ENCODE measurements around the gene KLF17. TPM values are rescaled to one million over a fixed set of nuclear protein-coding genes. Genes with fewer than 3 reads are reported as not detected.

The KLF17 gene
- polyA plus RNA-seq, 1 donor (not counting 4 experiments of a cell fraction or from before 2014, with no cell fraction given): not detected

DNA sequence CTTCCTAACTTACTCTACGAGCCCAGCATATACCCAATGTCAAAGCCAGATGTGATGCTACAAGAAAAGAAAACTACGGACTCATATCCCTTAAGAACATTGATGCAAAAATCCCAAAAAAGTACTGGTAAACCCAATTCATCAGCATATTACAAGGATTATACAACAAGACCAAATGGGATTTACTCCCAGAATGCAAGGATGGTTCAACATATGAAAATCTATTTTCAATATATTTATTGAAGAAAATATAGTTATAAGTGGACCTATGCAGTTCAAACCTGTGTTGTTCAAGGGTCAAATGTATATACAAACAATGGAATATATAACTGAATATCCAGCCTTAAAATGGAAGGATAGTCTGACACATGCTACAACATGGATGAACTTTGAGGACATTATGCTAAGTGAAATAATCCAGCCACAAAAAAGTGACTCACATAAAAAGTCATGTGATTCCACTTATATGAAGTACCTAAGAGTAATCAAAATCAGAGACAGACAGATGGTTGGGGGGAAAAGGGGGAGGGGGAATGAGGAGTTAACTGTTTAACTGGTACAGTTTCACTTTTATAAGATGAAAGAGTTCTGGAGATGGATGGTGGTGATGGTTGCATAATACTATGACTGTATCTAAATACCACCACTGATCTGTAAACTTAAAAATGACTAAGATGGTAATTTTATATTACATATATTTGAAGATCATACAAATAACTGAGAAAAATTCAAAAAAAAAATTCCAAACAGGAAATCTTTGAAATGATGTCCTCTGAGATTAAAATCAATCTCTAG is 26.5 kb downstream of the KLF17 start:
- no peaks in the 10 kb centered on the region for H3K9me1 ChIP-seq (ENCODE audit: control insufficient read depth, extremely low read depth, insufficient read depth, low read length)
- no peak overlapping the region for H2AFZ ChIP-seq (ENCODE audit: control insufficient read depth, low read length)
- no peaks in the 10 kb centered on the region for H4K20me1 ChIP-seq (ENCODE audit: control insufficient read depth, extremely low read depth, insufficient read depth, low read length)
- no peaks in the 10 kb centered on the region for H3K4me1 ChIP-seq (ENCODE audit: control insufficient read depth, extremely low read depth, insufficient read depth, low read length)
- H3K9me3 ChIP-seq (ENCODE audit: control insufficient read depth, low read depth, low read length): no peaks in the 10 kb centered on the region
- dilution Hi-C loops (cut with MboI; ENCODE audit: extremely low pct_ligation_motif_present, low sequenced_read_pairs): no loop called here
- H3K36me3 ChIP-seq (ENCODE audit: control insufficient read depth in 2 of 2, extremely low read depth in 1 of 2, insufficient read depth in 2 of 2, low read length in 2 of 2): no peaks in the 10 kb centered on the region
- H3K27ac ChIP-seq (ENCODE audit: control insufficient read depth, insufficient read depth, low read length): no peak overlapping the region
- no peak overlapping the region for H3K4me2 ChIP-seq (ENCODE audit: control insufficient read depth, extremely low read depth, insufficient read depth, low read depth, low read length)
- FAIRE-seq: no peak
- no peak for DNase-seq (ENCODE audit: low read depth, low spot score)
- no peak overlapping the region for H3K9ac ChIP-seq (ENCODE audit: control insufficient read depth, extremely low read depth, insufficient read depth, low read length)
- H3K79me2 ChIP-seq (ENCODE audit: control insufficient read depth, insufficient read depth, low read length): no peaks in the 10 kb centered on the region
- H3K27me3 ChIP-seq (ENCODE audit: control insufficient read depth, extremely low read depth, insufficient read depth, low read length): no peaks in the 10 kb centered on the region
- no peak for TF ChIP-seq EZH2 (IDR thresholded peaks at IDR 0.05; ENCODE audit: low read length)
- TF ChIP-seq, protein P1, sequence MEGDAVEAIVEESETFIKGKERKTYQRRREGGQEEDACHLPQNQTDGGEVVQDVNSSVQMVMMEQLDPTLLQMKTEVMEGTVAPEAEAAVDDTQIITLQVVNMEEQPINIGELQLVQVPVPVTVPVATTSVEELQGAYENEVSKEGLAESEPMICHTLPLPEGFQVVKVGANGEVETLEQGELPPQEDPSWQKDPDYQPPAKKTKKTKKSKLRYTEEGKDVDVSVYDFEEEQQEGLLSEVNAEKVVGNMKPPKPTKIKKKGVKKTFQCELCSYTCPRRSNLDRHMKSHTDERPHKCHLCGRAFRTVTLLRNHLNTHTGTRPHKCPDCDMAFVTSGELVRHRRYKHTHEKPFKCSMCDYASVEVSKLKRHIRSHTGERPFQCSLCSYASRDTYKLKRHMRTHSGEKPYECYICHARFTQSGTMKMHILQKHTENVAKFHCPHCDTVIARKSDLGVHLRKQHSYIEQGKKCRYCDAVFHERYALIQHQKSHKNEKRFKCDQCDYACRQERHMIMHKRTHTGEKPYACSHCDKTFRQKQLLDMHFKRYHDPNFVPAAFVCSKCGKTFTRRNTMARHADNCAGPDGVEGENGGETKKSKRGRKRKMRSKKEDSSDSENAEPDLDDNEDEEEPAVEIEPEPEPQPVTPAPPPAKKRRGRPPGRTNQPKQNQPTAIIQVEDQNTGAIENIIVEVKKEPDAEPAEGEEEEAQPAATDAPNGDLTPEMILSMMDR (optimal IDR thresholded peaks at IDR 0.05 in 1 of 3, IDR thresholded peaks at IDR 0.05 in 1 of 3, conservative IDR thresholded peaks at IDR 0.05 in 1 of 3; ENCODE audit: extremely low read depth in 1 of 3, insufficient read depth in 2 of 3, low read length in 3 of 3): no peak
- H3K4me3 ChIP-seq (ENCODE audit: control insufficient read depth in 2 of 3, extremely low read depth in 1 of 3, insufficient read depth in 2 of 3, low read depth in 1 of 3, low read length in 3 of 3): no peak overlapping the region

DNA sequence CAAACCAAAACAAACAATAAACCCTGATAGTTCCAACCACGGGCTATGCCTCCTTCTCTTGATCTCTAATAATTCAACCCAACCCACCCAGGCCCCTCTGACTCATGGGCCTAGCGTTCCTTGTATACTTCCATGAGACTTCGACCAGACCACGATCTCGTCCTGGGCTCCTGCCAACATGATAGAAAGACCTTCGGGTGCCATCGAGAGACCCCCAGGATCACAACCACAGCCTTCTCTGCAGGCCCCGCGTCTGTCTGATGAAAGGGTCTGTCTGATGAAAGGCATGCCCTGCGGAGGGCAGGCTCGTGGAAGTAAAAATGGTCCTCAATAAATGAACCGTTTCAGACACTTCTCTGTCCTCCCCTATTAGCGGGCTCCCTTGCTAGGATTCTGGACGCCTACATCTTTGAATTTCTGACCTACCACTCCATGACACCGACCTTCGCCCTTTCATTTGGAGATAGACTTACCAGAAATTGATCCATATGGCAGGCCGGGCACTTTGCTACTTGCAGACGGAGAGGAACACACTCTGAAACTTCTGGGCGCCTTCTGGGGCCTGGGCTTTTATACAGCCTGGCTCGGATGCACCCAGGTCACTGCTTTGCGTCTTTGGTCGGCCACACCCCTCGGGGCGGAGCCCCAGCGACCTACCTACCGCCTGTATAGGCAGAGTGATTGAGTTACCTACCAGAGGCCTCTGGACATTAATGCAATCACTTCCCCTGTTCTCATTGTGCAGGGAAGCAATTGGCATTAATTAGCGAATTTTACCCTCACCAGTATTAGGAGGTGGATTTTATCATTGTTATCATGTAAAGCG is 28.1 kb downstream of the KLF17 start:
- Histone ChIP-seq H3K4me2 (ENCODE audit: control insufficient read depth, extremely low read depth, insufficient read depth, low read depth, low read length) (no peak overlapping the region), H3K36me3 (ENCODE audit: control insufficient read depth in 2 of 2, extremely low read depth in 1 of 2, insufficient read depth in 2 of 2, low read length in 2 of 2) (no peaks in the 10 kb centered on the region), H3K4me3 (ENCODE audit: control insufficient read depth in 2 of 3, extremely low read depth in 1 of 3, insufficient read depth in 2 of 3, low read depth in 1 of 3, low read length in 3 of 3) (no peak overlapping the region), H3K9me1 (ENCODE audit: control insufficient read depth, extremely low read depth, insufficient read depth, low read length) (no peaks in the 10 kb centered on the region), H3K79me2 (ENCODE audit: control insufficient read depth, insufficient read depth, low read length) (no peaks in the 10 kb centered on the region), H3K9me3 (ENCODE audit: control insufficient read depth, low read depth, low read length) (no peaks in the 10 kb centered on the region), H3K4me1 (ENCODE audit: control insufficient read depth, extremely low read depth, insufficient read depth, low read length) (no peaks in the 10 kb centered on the region), H4K20me1 (ENCODE audit: control insufficient read depth, extremely low read depth, insufficient read depth, low read length) (no peaks in the 10 kb centered on the region), H3K9ac (ENCODE audit: control insufficient read depth, extremely low read depth, insufficient read depth, low read length) (no peak overlapping the region), H3K27me3 (ENCODE audit: control insufficient read depth, extremely low read depth, insufficient read depth, low read length) (peaks cover 5% of the 10 kb centered on the region), H2AFZ (ENCODE audit: control insufficient read depth, low read length) (no peak overlapping the region), H3K27ac (ENCODE audit: control insufficient read depth, insufficient read depth, low read length) (no peak overlapping the region)
- DNase-seq (ENCODE audit: low read depth, low spot score) (no peak), FAIRE-seq (no peak)
- dilution Hi-C loops (cut with MboI; ENCODE audit: extremely low pct_ligation_motif_present, low sequenced_read_pairs): no loop called here
- no peak for TF ChIP-seq EZH2 (IDR thresholded peaks at IDR 0.05; ENCODE audit: low read length)
- TF ChIP-seq, protein P1 (optimal IDR thresholded peaks at IDR 0.05 in 1 of 3, IDR thresholded peaks at IDR 0.05 in 1 of 3, conservative IDR thresholded peaks at IDR 0.05 in 1 of 3; ENCODE audit: extremely low read depth in 1 of 3, insufficient read depth in 2 of 3, low read length in 3 of 3): no peak
